ENCODE results near the gene RWDD3. TPM values are rescaled to one million over a fixed set of nuclear protein-coding genes. Genes with fewer than 3 reads are reported as not detected.

The RWDD3 gene
- total RNA-seq, 1 donor from 2014 or later: 27.7 TPM

GRCh38 chr1:95230256-95230655, 3.8 kb upstream of the RWDD3 start:
- no peak for DNase-seq

- DNase-seq: no peak
Observed at GRCh38 chr1:95230768-95231191, 3.2 kb upstream of the RWDD3 start.

- peak; percentile 56 for DNase-seq
Observed at GRCh38 chr1:95232646-95233318, 1.2 kb upstream of the RWDD3 start.

GRCh38 chr1:95233319-95233736, 682 bp upstream of the RWDD3 start:
- DNase-seq: peak; percentile 35

GRCh38 chr1:95236784-95237575, 3.0 kb downstream of the RWDD3 start:
- peak; percentile 19 for DNase-seq

GRCh38 chr1:95237981-95238703, 4.1 kb downstream of the RWDD3 start:
- no peak for DNase-seq

- no peak for DNase-seq
Observed at GRCh38 chr1:95245029-95245428, 11.0 kb downstream of the RWDD3 start.

GRCh38 chr1:95246511-95246910, 12.5 kb downstream of the RWDD3 start:
- no peak for DNase-seq

- DNase-seq: peak; percentile 17
Observed at GRCh38 chr1:95247607-95248006, 13.6 kb downstream of the RWDD3 start.

GRCh38 chr1:95249916-95250315, 15.9 kb downstream of the RWDD3 start:
- no peak for DNase-seq

GRCh38 chr1:95252422-95252821, 18.4 kb downstream of the RWDD3 start:
- no peak for DNase-seq

GRCh38 chr1:95254959-95255358, 20.9 kb downstream of the RWDD3 start:
- no peak for DNase-seq

GRCh38 chr1:95255826-95256225, 21.8 kb downstream of the RWDD3 start:
- DNase-seq: no peak

GRCh38 chr1:95257758-95258157, 23.7 kb downstream of the RWDD3 start:
- DNase-seq: no peak

- DNase-seq: no peak
Observed at GRCh38 chr1:95259245-95259644, 25.2 kb downstream of the RWDD3 start.

GRCh38 chr1:95262913-95263312, 28.9 kb downstream of the RWDD3 start:
- DNase-seq: no peak

GRCh38 chr1:95263450-95263849, 29.4 kb downstream of the RWDD3 start:
- no peak for DNase-seq

GRCh38 chr1:95265106-95265505, 31.1 kb downstream of the RWDD3 start:
- no peak for DNase-seq

- no peak for DNase-seq
Observed at GRCh38 chr1:95276429-95276828, 42.4 kb downstream of the RWDD3 start.

- DNase-seq: no peak
Observed at GRCh38 chr1:95278173-95279006, 44.4 kb downstream of the RWDD3 start.

GRCh38 chr1:95281781-95282517, 47.9 kb downstream of the RWDD3 start:
- no peak for DNase-seq

All from tongue (tissue), 2 donors.